SK-N-SH treated with all-trans-retinoic acid at 6 μM for 48 hours (cell line): ENCODE data around the gene SEMA5A.
A peak's percentile ranks its signal among the peaks of the same experiment; 100 is the strongest.

Experiments used
- ATAC-seq: fragments of 200-7000 bp; cut with Tn5 transposase; 3 replicates; pipeline ENCODE4 v1.9.1; 2020; ENCODE audit warnings: mild to moderate bottlenecking, moderate library complexity
- ARNTL ChIP-seq: fragments of 450-650 bp; formaldehyde crosslinking; IDR thresholded peaks from 2 replicates; pipeline ENCODE4 v1.5.0; 2020; ENCODE audit warnings: low read depth, mild to moderate bottlenecking, moderate library complexity, borderline replicate concordance
- BACH2 ChIP-seq: fragments of 250-450 bp; sonication (Bioruptor Pico); IDR thresholded peaks from 2 replicates; pipeline ENCODE4 v1.9.0; 2021; ENCODE audit warnings: mild to moderate bottlenecking, borderline replicate concordance
- CREB5 ChIP-seq: fragments of 250-450 bp; sonication (Bioruptor Pico); IDR thresholded peaks from 2 replicates; pipeline ENCODE4 v1.5.1; 2020; ENCODE audit warnings: low read depth, mild to moderate bottlenecking, moderate library complexity
- CSDC2 ChIP-seq: fragments of 250-450 bp; sonication (Bioruptor Pico); IDR thresholded peaks from 2 replicates; pipeline ENCODE4 v1.5.0; 2020; ENCODE audit warnings: mild to moderate bottlenecking, moderate library complexity
- CSRNP3 ChIP-seq: fragments of 250-450 bp; sonication (Bioruptor Pico); IDR thresholded peaks from 2 replicates; pipeline ENCODE4 v1.5.1; 2021; ENCODE audit warnings: mild to moderate bottlenecking, moderate library complexity
- ESRRG ChIP-seq: fragments of 250-450 bp; sonication (Bioruptor Pico); IDR thresholded peaks from 2 replicates; pipeline ENCODE4 v1.6.1; 2021; ENCODE audit warnings: mild to moderate bottlenecking
- GLIS3 ChIP-seq: fragments of 250-450 bp; sonication (Bioruptor Pico); IDR thresholded peaks from 2 replicates; pipeline ENCODE4 v1.5.0; 2020; ENCODE audit warnings: mild to moderate bottlenecking, moderate library complexity
- ISL1 ChIP-seq: fragments of 250-450 bp; sonication (Bioruptor Pico); IDR thresholded peaks from 2 replicates; pipeline ENCODE4 v2.1.2; 2022; ENCODE audit warnings: mild to moderate bottlenecking, moderate library complexity
- OSR1 ChIP-seq: fragments of 250-450 bp; sonication (Bioruptor Pico); IDR thresholded peaks from 2 replicates; pipeline ENCODE4 v1.8.0; 2022; ENCODE audit warnings: moderate library complexity, mild to moderate bottlenecking, inconsistent platforms
- POU6F1 ChIP-seq: fragments of 250-450 bp; sonication (Bioruptor Pico); IDR thresholded peaks from 2 replicates; pipeline ENCODE4 v1.8.0; 2021; ENCODE audit warnings: low read depth, mild to moderate bottlenecking, moderate library complexity, borderline replicate concordance
- PPARA ChIP-seq: fragments of 250-450 bp; sonication (Bioruptor Pico); IDR thresholded peaks from 2 replicates; pipeline ENCODE4 v1.5.0; 2020; ENCODE audit warnings: mild to moderate bottlenecking, borderline replicate concordance
- RARB ChIP-seq: fragments of 250-450 bp; sonication (Bioruptor Pico); IDR thresholded peaks from 2 replicates; pipeline ENCODE4 v1.8.0; 2021; ENCODE audit warnings: mild to moderate bottlenecking, moderate library complexity
- SNAI2 ChIP-seq: fragments of 250-450 bp; sonication (Bioruptor Pico); IDR thresholded peaks from 2 replicates; pipeline ENCODE4 v1.5.0; 2020; ENCODE audit warnings: mild to moderate bottlenecking, moderate library complexity
- TCF4 ChIP-seq: fragments of 250-450 bp; sonication (Bioruptor Pico); IDR thresholded peaks from 2 replicates; pipeline ENCODE4 v1.8.0; 2021; ENCODE audit warnings: mild to moderate bottlenecking, moderate library complexity, borderline replicate concordance
- TOX ChIP-seq: fragments of 250-450 bp; sonication (Bioruptor Pico); IDR thresholded peaks from 2 replicates; pipeline ENCODE4 v1.8.0; 2021; ENCODE audit warnings: mild to moderate bottlenecking, moderate library complexity, borderline replicate concordance
- TSHZ2 ChIP-seq: fragments of 250-450 bp; sonication (Bioruptor Pico); IDR thresholded peaks from 2 replicates; pipeline ENCODE4 v1.5.0; 2020; ENCODE audit warnings: mild to moderate bottlenecking, moderate library complexity
- ZC3H10 ChIP-seq: fragments of 250-450 bp; sonication (Bioruptor Pico); IDR thresholded peaks from 2 replicates; pipeline ENCODE4 v1.5.1; 2021; ENCODE audit warnings: mild to moderate bottlenecking, moderate library complexity
- ZFP3 ChIP-seq: fragments of 250-450 bp; sonication (Bioruptor Pico); IDR thresholded peaks from 2 replicates; pipeline ENCODE4 v1.5.0; 2020; ENCODE audit warnings: mild to moderate bottlenecking, moderate library complexity
- ZFP30 ChIP-seq: fragments of 450-650 bp; formaldehyde crosslinking; IDR thresholded peaks from 2 replicates; pipeline ENCODE4 v1.5.0; 2022; ENCODE audit warnings: mild to moderate bottlenecking, moderate library complexity
- ZNF565 ChIP-seq: fragments of 450-650 bp; formaldehyde crosslinking; conservative IDR thresholded peaks from 2 replicates; pipeline ENCODE4 v1.5.0; 2020; ENCODE audit warnings: low read depth, mild to moderate bottlenecking, moderate library complexity
- TF ChIP-seq, protein P1 (sequence below): fragments of 250-450 bp; sonication (Bioruptor Pico); IDR thresholded peaks from 2 replicates; pipeline ENCODE4 v1.8.0; 2020; ENCODE audit warnings: mild to moderate bottlenecking, moderate library complexity, borderline replicate concordance

The SEMA5A gene

GRCh38 chr5:9502864-9503263 is 43.0 kb downstream of the SEMA5A start:
- no peak for ATAC-seq
- TF ChIP-seq ARNTL (CRISPR knock-in tag) = no peak
- no peak for TF ChIP-seq ISL1 (CRISPR knock-in tag)
- no peak for TF ChIP-seq SNAI2 (CRISPR knock-in tag)
- TF ChIP-seq CSDC2 = no peak
- no peak for TF ChIP-seq TOX (CRISPR knock-in tag)
- no peak for TF ChIP-seq CREB5 (CRISPR knock-in tag)
- no peak for TF ChIP-seq RARB
- TF ChIP-seq, protein P1, sequence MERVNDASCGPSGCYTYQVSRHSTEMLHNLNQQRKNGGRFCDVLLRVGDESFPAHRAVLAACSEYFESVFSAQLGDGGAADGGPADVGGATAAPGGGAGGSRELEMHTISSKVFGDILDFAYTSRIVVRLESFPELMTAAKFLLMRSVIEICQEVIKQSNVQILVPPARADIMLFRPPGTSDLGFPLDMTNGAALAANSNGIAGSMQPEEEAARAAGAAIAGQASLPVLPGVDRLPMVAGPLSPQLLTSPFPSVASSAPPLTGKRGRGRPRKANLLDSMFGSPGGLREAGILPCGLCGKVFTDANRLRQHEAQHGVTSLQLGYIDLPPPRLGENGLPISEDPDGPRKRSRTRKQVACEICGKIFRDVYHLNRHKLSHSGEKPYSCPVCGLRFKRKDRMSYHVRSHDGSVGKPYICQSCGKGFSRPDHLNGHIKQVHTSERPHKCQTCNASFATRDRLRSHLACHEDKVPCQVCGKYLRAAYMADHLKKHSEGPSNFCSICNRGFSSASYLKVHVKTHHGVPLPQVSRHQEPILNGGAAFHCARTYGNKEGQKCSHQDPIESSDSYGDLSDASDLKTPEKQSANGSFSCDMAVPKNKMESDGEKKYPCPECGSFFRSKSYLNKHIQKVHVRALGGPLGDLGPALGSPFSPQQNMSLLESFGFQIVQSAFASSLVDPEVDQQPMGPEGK (CRISPR knock-in tag) = no peak
- TF ChIP-seq BACH2 (CRISPR knock-in tag) = no peak
- no peak for TF ChIP-seq TSHZ2 (CRISPR knock-in tag)
- no peak for TF ChIP-seq TCF4 (CRISPR knock-in tag)
- TF ChIP-seq ZFP3 = no peak
- no peak for TF ChIP-seq ZNF565 (CRISPR knock-in tag)
- TF ChIP-seq ESRRG = no peak
- no peak for TF ChIP-seq POU6F1 (CRISPR knock-in tag)
- no peak for TF ChIP-seq CSRNP3 (CRISPR knock-in tag)
- TF ChIP-seq PPARA (CRISPR knock-in tag) = no peak
- no peak for TF ChIP-seq ZFP30

- peak; percentile 37; the same call in 1 of the 3 replicates for ATAC-seq
- TF ChIP-seq CSRNP3 (CRISPR knock-in tag) (no peak), ZC3H10 (CRISPR knock-in tag) (no peak)
Observed at GRCh38 chr5:9502050-9502834, 43.6 kb downstream of the SEMA5A start.

DNA sequence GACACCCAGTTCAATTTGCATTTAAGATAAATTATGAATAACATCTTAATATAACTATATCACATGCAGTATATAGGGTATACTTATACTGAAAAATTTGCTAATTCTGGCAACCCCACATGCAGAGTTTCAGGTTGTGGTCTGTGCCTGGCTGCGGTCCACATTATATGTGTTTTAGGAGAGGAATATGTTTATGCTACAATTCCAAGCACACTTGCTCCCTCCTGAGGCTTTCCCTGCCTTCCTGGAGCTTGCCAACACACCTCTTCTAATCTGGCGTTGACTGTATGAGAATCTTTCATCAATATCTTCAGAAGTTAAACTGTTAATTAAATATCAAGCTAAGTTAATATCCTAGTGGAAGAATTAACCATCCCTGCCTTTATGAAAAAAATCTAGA is 45.2 kb downstream of the SEMA5A start:
- ATAC-seq = no peak
- TF ChIP-seq TCF4 (CRISPR knock-in tag) (no peak), OSR1 (CRISPR knock-in tag) (no peak), ARNTL (CRISPR knock-in tag) (no peak), TOX (CRISPR knock-in tag) (no peak), CREB5 (CRISPR knock-in tag) (no peak), TSHZ2 (CRISPR knock-in tag) (no peak), GLIS3 (CRISPR knock-in tag) (no peak)
